Suprapubic skin (tissue), 4 donors: ENCODE results near the gene MLYCD. TPM values are rescaled to one million over a fixed set of nuclear protein-coding genes. Genes with fewer than 3 reads are reported as not detected.

ENCODE experiments used
- DNase-seq, 2 donors: peaks; one replicate each; pipeline ENCODE4 v3.0.0-alpha.2; 2019; ENCODE audit warnings: low spot score in 2 of 2
- H3K27ac ChIP-seq: fragments of 200-600 bp; sonication (generic); one replicate; pipeline ENCODE4 v1.5.1; 2019
- H3K27me3 ChIP-seq: fragments of 200-600 bp; sonication (generic); one replicate; pipeline ENCODE4 v1.5.1; 2019
- H3K36me3 ChIP-seq: fragments of 200-600 bp; sonication (generic); one replicate; pipeline ENCODE4 v1.5.1; 2019
- H3K4me1 ChIP-seq: fragments of 200-600 bp; sonication (generic); one replicate; pipeline ENCODE4 v1.5.1; 2019
- H3K4me3 ChIP-seq: fragments of 200-600 bp; sonication (generic); one replicate; pipeline ENCODE4 v1.5.1; 2019; ENCODE audit warnings: mild to moderate bottlenecking
- H3K9me3 ChIP-seq: fragments of 200-600 bp; sonication (generic); one replicate; pipeline ENCODE4 v1.5.1; 2019
- EP300 ChIP-seq: sonication (generic); formaldehyde crosslinking; IDR thresholded peaks from one replicate; pipeline ENCODE4 v1.6.1; 2017; ENCODE audit warnings: antibody characterized with exemption
- POLR2A ChIP-seq, 2 donors: fragments of 450-650 bp; IDR thresholded peaks; one replicate each; pipeline ENCODE4 v1.6.1; 2017; ENCODE audit warnings: antibody characterized with exemption in 2 of 2, mild to moderate bottlenecking in 2 of 2, moderate library complexity in 2 of 2
- POLR2AphosphoS5 ChIP-seq, 3 donors: sonication (generic); formaldehyde crosslinking; IDR thresholded peaks; one replicate each; pipeline ENCODE4 v1.6.1; 2017; ENCODE audit warnings: antibody characterized with exemption in 3 of 3
- WGBS: methylation state at CpG from one replicate; pipeline ENCODE4 v1.1.5; 2018; 5-methylcytosine and 5-hydroxymethylcytosine counted together
- total RNA-seq, 4 donors: library from RNA; depleted of rRNA; stranded (reverse); fragments of >200 nt; gene quantifications; one replicate each; pipeline ENCODE4 v1.1.0, GENCODE V29; 2016
- TF ChIP-seq, protein P1 (sequence below), 2 donors: fragments of 200-600 bp in 1 of 2; fragments of 450-650 bp in 1 of 2; sonication (generic) in 1 of 2; IDR thresholded peaks; one replicate each; pipeline ENCODE4 v1.5.1; 2016 to 2019; ENCODE audit warnings: antibody characterized with exemption in 2 of 2, mild to moderate bottlenecking in 1 of 2, moderate library complexity in 1 of 2

MLYCD gene
- total RNA-seq, 4 donors from 2014 or later: 4.4 to 23.7 (median 5.7) TPM

DNA sequence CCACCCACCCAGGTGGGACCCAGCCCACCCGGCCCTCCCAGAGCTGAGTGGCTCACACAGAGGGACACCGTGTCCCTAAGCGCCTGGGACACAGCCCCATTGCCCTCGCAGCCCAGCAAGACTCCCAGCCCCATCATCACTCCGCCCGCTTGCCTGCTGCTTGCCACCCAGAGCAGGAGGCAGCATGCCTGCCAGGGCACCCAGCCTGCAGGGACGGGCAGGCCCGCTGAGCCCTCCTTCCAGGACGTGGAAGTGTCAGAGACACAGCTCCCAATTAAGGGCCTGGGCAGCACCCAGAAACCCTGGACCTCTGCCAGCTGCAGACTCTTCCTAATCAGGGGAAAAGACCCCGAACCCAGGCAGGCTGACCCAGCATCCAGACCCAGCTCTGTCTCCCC is 36.9 kb downstream of the MLYCD start:
- Histone ChIP-seq H3K4me3 (no peak overlapping the region), H3K4me1 (no peaks in the 10 kb centered on the region), H3K27me3 (no peaks in the 10 kb centered on the region), H3K9me3 (no peaks in the 10 kb centered on the region), H3K27ac (no peak overlapping the region), H3K36me3 (no peaks in the 10 kb centered on the region)
- TF ChIP-seq, protein P1, sequence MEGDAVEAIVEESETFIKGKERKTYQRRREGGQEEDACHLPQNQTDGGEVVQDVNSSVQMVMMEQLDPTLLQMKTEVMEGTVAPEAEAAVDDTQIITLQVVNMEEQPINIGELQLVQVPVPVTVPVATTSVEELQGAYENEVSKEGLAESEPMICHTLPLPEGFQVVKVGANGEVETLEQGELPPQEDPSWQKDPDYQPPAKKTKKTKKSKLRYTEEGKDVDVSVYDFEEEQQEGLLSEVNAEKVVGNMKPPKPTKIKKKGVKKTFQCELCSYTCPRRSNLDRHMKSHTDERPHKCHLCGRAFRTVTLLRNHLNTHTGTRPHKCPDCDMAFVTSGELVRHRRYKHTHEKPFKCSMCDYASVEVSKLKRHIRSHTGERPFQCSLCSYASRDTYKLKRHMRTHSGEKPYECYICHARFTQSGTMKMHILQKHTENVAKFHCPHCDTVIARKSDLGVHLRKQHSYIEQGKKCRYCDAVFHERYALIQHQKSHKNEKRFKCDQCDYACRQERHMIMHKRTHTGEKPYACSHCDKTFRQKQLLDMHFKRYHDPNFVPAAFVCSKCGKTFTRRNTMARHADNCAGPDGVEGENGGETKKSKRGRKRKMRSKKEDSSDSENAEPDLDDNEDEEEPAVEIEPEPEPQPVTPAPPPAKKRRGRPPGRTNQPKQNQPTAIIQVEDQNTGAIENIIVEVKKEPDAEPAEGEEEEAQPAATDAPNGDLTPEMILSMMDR (IDR thresholded peaks at IDR 0.05): no peak
- TF ChIP-seq POLR2AphosphoS5 (IDR thresholded peaks at IDR 0.05) (no peak), EP300 (no peak), POLR2A (IDR thresholded peaks at IDR 0.05) (no peak)
- no peak for DNase-seq
- 52% methylated on average over 2 of the region's 10 CpGs for WGBS

DNA sequence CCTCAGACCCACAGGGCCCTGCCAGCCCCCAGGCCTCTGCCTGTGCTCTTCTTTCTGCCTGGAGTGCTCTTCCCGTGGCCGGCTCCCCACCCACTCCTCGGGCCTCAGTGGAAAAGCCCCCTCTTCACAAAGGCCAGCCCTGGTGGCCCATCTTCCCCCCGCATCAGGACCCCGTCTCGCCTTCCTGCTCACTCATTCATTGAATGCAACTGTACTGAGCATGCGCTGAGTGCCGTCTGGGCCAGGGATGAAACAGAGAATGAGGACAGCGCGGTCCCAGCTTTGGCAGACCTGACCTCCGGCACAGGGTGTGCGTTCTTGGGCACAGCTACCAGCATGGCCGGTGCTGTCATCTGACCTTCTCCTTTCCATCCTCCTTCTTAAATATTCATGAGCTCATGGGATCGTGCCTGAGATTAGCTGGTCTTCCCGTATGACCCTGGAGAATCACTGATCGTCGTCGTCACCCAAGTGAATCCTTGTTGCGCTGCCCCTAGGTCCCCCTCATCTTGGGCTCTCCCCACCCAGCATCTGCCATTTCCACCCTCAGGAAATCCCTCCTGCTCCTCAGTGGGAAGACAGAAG is 37.8 kb downstream of the MLYCD start:
- Histone ChIP-seq H3K4me1 (no peaks in the 10 kb centered on the region), H3K9me3 (no peaks in the 10 kb centered on the region), H3K27ac (no peak overlapping the region), H3K36me3 (no peaks in the 10 kb centered on the region), H3K27me3 (no peaks in the 10 kb centered on the region), H3K4me3 (no peak overlapping the region)
- TF ChIP-seq POLR2A (IDR thresholded peaks at IDR 0.05) (no peak), POLR2AphosphoS5 (IDR thresholded peaks at IDR 0.05) (no peak), EP300 (no peak)
- TF ChIP-seq, protein P1 (IDR thresholded peaks at IDR 0.05): no peak
- DNase-seq: no peak
- 94% methylated on average over 18 of the region's 19 CpGs for WGBS

DNA sequence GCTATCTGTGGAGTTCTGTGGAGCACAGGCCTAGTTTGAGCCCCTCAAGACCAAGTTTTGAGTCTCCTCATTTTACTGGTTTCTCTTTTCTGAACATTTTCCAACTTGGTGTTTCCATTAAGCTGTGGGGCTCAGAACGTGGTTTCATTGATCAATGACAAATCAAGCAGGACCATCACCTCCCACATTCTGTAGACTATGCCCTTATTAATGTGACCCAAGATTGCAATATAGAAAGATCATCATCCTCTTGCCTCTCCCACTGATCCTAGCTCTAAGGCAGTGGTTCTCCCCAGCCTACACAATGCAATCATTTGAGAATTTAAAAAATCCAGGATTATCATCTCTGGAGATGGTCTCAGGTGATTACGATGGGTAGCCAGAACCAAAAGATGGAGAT is 38.4 kb downstream of the MLYCD start:
- 96% methylated on average over 2 of the region's 2 CpGs for WGBS
- Histone ChIP-seq H3K27me3 (no peaks in the 10 kb centered on the region), H3K9me3 (no peaks in the 10 kb centered on the region), H3K4me1 (no peaks in the 10 kb centered on the region), H3K36me3 (no peaks in the 10 kb centered on the region), H3K4me3 (no peak overlapping the region), H3K27ac (no peak overlapping the region)
- no peak for DNase-seq
- TF ChIP-seq POLR2AphosphoS5 (IDR thresholded peaks at IDR 0.05) (no peak), POLR2A (IDR thresholded peaks at IDR 0.05) (no peak), EP300 (no peak)
- TF ChIP-seq, protein P1 (IDR thresholded peaks at IDR 0.05): no peak

DNA sequence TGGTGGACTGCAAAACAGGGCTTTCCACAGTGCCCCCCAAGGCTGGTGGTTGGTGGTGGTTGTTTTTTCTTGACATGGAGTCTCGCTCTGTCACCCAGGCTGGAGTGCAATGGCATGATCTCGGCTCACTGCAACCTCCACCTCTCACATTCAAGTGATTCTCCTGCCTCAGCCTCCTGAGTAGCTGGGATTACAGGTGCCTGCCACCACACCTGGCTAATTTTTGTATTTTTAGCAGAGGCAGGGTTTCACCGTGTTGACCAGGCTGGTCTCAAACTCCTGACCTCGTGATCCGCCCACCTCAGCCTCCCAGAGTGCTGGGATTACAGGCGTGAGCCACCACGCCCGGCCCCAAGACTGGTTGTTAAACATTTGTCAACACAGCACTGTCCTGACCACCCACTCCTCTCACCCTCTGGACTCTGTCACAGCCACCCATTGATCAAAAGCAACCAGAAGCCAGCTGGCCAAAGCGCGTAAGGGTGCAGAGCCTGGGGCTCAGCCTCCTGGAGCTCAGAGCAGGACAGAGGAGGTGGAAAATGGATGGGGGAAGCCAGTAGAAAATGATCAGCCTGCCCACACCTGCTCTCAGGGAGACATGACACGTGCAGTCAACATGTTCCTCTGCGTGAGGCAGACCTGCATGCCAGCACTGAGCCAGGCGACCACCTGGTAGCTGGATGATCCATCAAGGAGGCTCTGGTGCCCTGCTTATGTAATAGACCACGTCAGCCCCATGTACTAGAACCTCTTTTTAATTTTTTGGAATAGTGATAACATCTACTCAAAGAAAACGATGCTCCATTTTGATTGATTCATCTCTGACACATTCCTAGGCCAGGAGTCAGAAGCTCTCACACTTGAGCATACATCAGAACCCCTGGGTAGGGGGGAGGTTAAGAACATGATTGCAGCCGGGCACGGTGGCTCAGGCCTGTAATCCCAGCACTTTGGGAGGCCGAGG is 39.3 kb downstream of the MLYCD start:
- Histone ChIP-seq H3K4me3 (no peak overlapping the region), H3K4me1 (no peaks in the 10 kb centered on the region), H3K9me3 (no peaks in the 10 kb centered on the region), H3K27me3 (no peaks in the 10 kb centered on the region), H3K36me3 (no peaks in the 10 kb centered on the region), H3K27ac (no peak overlapping the region)
- no peak for TF ChIP-seq EP300
- TF ChIP-seq POLR2A (IDR thresholded peaks at IDR 0.05): no peak
- no peak for TF ChIP-seq POLR2AphosphoS5 (IDR thresholded peaks at IDR 0.05)
- TF ChIP-seq, protein P1 (IDR thresholded peaks at IDR 0.05): no peak
- no peak for DNase-seq
- WGBS: 86% methylated on average over 18 of the region's 18 CpGs

DNA sequence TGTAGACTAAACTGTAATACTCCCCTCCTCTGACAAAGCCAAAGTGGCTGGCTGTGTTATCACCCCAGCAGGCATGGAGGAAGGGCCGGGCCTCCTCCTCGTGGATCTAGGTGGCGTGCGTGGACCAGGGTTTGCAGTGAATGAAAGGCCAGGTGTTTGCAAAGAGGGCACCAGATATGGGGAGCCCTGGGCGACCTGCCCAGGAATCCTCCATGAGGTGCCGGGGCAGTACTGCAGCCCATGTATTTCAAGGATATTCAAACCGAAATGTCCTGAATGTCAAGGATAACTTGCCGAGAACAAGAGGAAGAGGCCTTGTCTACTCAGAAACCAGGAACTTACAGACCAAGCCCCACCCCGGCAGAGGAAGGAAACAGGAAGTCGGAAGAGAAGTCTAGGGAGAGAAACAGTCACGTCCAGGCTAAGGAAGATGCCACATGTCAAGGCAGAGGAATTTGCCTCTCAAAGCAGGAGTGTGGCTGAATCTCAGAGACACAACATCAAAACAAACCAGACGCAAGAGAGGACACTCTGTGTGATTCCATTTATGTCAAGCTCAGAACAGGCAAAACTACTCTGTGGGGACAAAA is 40.4 kb downstream of the MLYCD start:
- Histone ChIP-seq H3K4me3 (no peak overlapping the region), H3K36me3 (no peaks in the 10 kb centered on the region), H3K4me1 (no peaks in the 10 kb centered on the region), H3K9me3 (no peaks in the 10 kb centered on the region), H3K27ac (no peak overlapping the region), H3K27me3 (no peaks in the 10 kb centered on the region)
- no peak for DNase-seq
- WGBS: 80% methylated on average over 12 of the region's 12 CpGs
- TF ChIP-seq POLR2AphosphoS5 (IDR thresholded peaks at IDR 0.05) (no peak), POLR2A (IDR thresholded peaks at IDR 0.05) (no peak), EP300 (no peak)
- TF ChIP-seq, protein P1 (IDR thresholded peaks at IDR 0.05): no peak
